Gastrocnemius medialis (tissue), 4 donors: ENCODE measurements around the gene CCT8L2. TPM values are rescaled to one million over a fixed set of nuclear protein-coding genes. Genes with fewer than 3 reads are reported as not detected.
"Not testable (repeated sequence)": the region's sequence is repeated elsewhere in the genome, so short reads cannot be mapped to it uniquely, and the experiment has no call there.

Source experiments
- ATAC-seq, 2 donors: fragments of 150-250 bp; one replicate each; pipeline ENCODE4 v1.9.1; 2016
- DNase-seq, 2 donors: peaks; one replicate each; pipeline ENCODE4 v3.0.0-alpha.2; 2019
- H3K27ac ChIP-seq, 4 donors: fragments of 200-600 bp; sonication (generic); 1 replicate in 1 of 4; 2 replicates in 3 of 4; pipeline ENCODE4 v1.5.1; 2016 to 2018; ENCODE audit warnings: mild to moderate bottlenecking in 2 of 4, moderate library complexity in 1 of 4
- H3K27me3 ChIP-seq, 3 donors: fragments of 200-600 bp; sonication (generic) in 2 of 3; 1 replicate in 1 of 3; 2 replicates in 2 of 3; pipeline versions ENCODE4 v1.5.1 to v1.6.0; 2016 to 2019; ENCODE audit warnings: mild to moderate bottlenecking in 1 of 3, moderate library complexity in 1 of 3
- H3K36me3 ChIP-seq, 2 donors: fragments of 200-600 bp; sonication (generic) in 1 of 2; one replicate each; pipeline ENCODE4 v1.5.1; 2017 to 2018
- H3K4me1 ChIP-seq, 2 donors: fragments of 200-600 bp; sonication (generic) in 1 of 2; one replicate each; pipeline ENCODE4 v1.5.1; 2016 to 2017; ENCODE audit warnings: mild to moderate bottlenecking in 2 of 2
- H3K4me3 ChIP-seq, 4 donors: fragments of 200-600 bp; sonication (generic) in 3 of 4; 1 replicate in 1 of 4; 2 replicates in 3 of 4; pipeline ENCODE4 v1.5.1; 2016 to 2019; ENCODE audit warnings: mild to moderate bottlenecking in 2 of 4
- H3K9me3 ChIP-seq, 3 donors: fragments of 200-600 bp; sonication (generic) in 2 of 3; 1 replicate in 1 of 3; 2 replicates in 2 of 3; pipeline ENCODE4 v1.5.1; 2016 to 2019
- CTCF ChIP-seq, 5 experiments: fragments of 450-650 bp in 3 of 5; fragments of 200-600 bp in 2 of 5; sonication (generic) in 2 of 5; IDR thresholded peaks in 4 of 5; conservative IDR thresholded peaks in 1 of 5; 1 replicate in 4 of 5; 2 replicates in 1 of 5; pipeline ENCODE4 v1.5.1; 2016 to 2019; ENCODE audit warnings: antibody characterized with exemption in 5 of 5, mild to moderate bottlenecking in 3 of 5, moderate library complexity in 3 of 5
- POLR2A ChIP-seq, 2 donors: fragments of 450-650 bp; IDR thresholded peaks; one replicate each; pipeline ENCODE4 v1.6.1; 2017; ENCODE audit warnings: antibody characterized with exemption in 2 of 2, mild to moderate bottlenecking in 2 of 2, moderate library complexity in 2 of 2
- in situ Hi-C, 4 donors: fragments of 200-750 bp; cut with MboI; loops; one replicate each; pipeline versions ENCODE4 v1.15.0 to v1.8.0; 2017; ENCODE audit warnings: low sequenced_read_pairs in 4 of 4
- intact Hi-C: fragments of 100-400 bp; cut with DNase I; formaldehyde crosslinking; loops from one replicate; pipeline ENCODE4 v1.15.1; 2023; ENCODE audit warnings: low total_unique reads
- total RNA-seq, 4 donors: library from RNA; depleted of rRNA; stranded (reverse); fragments of >200 nt; gene quantifications; one replicate each; pipeline versions ENCODE4 v1.1.0 to v1.2.3, GENCODE V29; 2016

CCT8L2 gene
- total RNA-seq, 4 donors from 2014 or later, result not detected

GRCh38 chr22:16609548-16610261 is 17.1 kb upstream of the CCT8L2 start:
- in situ Hi-C loops, result no loop called here
- Histone ChIP-seq H3K4me3 (peak overlapping the region; percentile 7 to 38 (median 36)), H3K36me3 (no peaks in the 10 kb centered on the region), H3K9me3 (no peaks in the 10 kb centered on the region), H3K27me3 (peaks cover 5 to 17% (median 9%) of the 10 kb centered on the region in 3 donors), H3K27ac (no peak overlapping the region), H3K4me1 (peaks cover 0 to under 1% of the 10 kb centered on the region in 2 donors)
- TF ChIP-seq POLR2A (IDR thresholded peaks at IDR 0.05) (no peak), CTCF (IDR thresholded peaks at IDR 0.05 in 4 of 5, conservative IDR thresholded peaks at IDR 0.05 in 1 of 5) (no peak)
- intact Hi-C loops, result no loop called here
- ATAC-seq (no peak), DNase-seq (no peak)

GRCh38 chr22:16608931-16609330 is 16.3 kb upstream of the CCT8L2 start:
- DNase-seq (no peak), ATAC-seq (no peak)
- TF ChIP-seq CTCF (IDR thresholded peaks at IDR 0.05 in 4 of 5, conservative IDR thresholded peaks at IDR 0.05 in 1 of 5) (no peak), POLR2A (IDR thresholded peaks at IDR 0.05) (no peak)
- Histone ChIP-seq H3K27me3 (peaks cover 7 to 18% (median 9%) of the 10 kb centered on the region in 3 donors), H3K4me1 (peaks cover 0 to 4% of the 10 kb centered on the region in 2 donors), H3K4me3 (peak overlapping the region in 2 of 4 donors; percentile 36 to 38), H3K9me3 (no peaks in the 10 kb centered on the region), H3K27ac (no peak overlapping the region), H3K36me3 (no peaks in the 10 kb centered on the region)
- intact Hi-C loops (no loop called here), in situ Hi-C loops (no loop called here)

GRCh38 chr22:16604257-16604998 is 11.8 kb upstream of the CCT8L2 start:
- ATAC-seq, H3K9me3 ChIP-seq, intact Hi-C loops, DNase-seq, H3K4me1 ChIP-seq, H3K36me3 ChIP-seq, H3K4me3 ChIP-seq, in situ Hi-C loops, H3K27ac ChIP-seq: not testable (repeated sequence)
- peaks cover 5 to 25% (median 13%) of the 10 kb centered on the region in 3 donors for H3K27me3 ChIP-seq

- in situ Hi-C loops, intact Hi-C loops, H3K27ac ChIP-seq, H3K4me1 ChIP-seq, H3K36me3 ChIP-seq, ATAC-seq, DNase-seq, H3K9me3 ChIP-seq, H3K4me3 ChIP-seq: not testable (repeated sequence)
- peaks cover 3 to 25% (median 7%) of the 10 kb centered on the region in 3 donors for H3K27me3 ChIP-seq
Observed at GRCh38 chr22:16603770-16604242, 11.2 kb upstream of the CCT8L2 start.

- no peaks in the 10 kb centered on the region for H3K36me3 ChIP-seq
- intact Hi-C loops (no loop called here), in situ Hi-C loops (no loop called here)
- TF ChIP-seq POLR2A (IDR thresholded peaks at IDR 0.05) (no peak), CTCF (IDR thresholded peaks at IDR 0.05 in 4 of 5, conservative IDR thresholded peaks at IDR 0.05 in 1 of 5) (no peak)
- peak overlapping the region; percentile 57 to 85 (median 77) for H3K27ac ChIP-seq
- H3K4me3 ChIP-seq, result peak overlapping the region in 3 of 4 donors; percentile 42 to 63 (median 56)
- DNase-seq (no peak), ATAC-seq (no peak)
- H3K4me1 ChIP-seq, result peaks cover 0 to 7% of the 10 kb centered on the region in 2 donors
- no peaks in the 10 kb centered on the region for H3K9me3 ChIP-seq
- peaks cover 3 to 27% (median 4%) of the 10 kb centered on the region in 3 donors for H3K27me3 ChIP-seq
Observed at GRCh38 chr22:16603448-16603768, 10.8 kb upstream of the CCT8L2 start.

GRCh38 chr22:16602728-16603447 is 10.3 kb upstream of the CCT8L2 start:
- Histone ChIP-seq H3K27ac (peak overlapping the region; percentile 57 to 85 (median 77)), H3K4me3 (peak overlapping the region; percentile 38 to 63 (median 49)), H3K27me3 (peaks cover 3 to 29% (median 4%) of the 10 kb centered on the region in 3 donors)
- DNase-seq, ATAC-seq, intact Hi-C loops, in situ Hi-C loops, H3K4me1 ChIP-seq, H3K36me3 ChIP-seq, H3K9me3 ChIP-seq: not testable (repeated sequence)

GRCh38 chr22:16602224-16602727 is 9.7 kb upstream of the CCT8L2 start:
- in situ Hi-C loops, intact Hi-C loops, H3K9me3 ChIP-seq, DNase-seq, H3K4me1 ChIP-seq, H3K36me3 ChIP-seq: not testable (repeated sequence)
- Histone ChIP-seq H3K27ac (peak overlapping the region; percentile 78 to 91 (median 82)), H3K4me3 (peak overlapping the region; percentile 42 to 63 (median 60)), H3K27me3 (peaks cover 3 to 27% (median 4%) of the 10 kb centered on the region in 3 donors)
- ATAC-seq, result peak; percentile 27 to 29
